GM23338 (cell line): ENCODE data around the gene UST.

Experiments
- CREB1 ChIP-seq: fragments of 250-450 bp; sonication (Bioruptor Pico); IDR thresholded peaks from 2 replicates; pipeline ENCODE4 v1.5.0; 2020; ENCODE audit warnings: low read depth, mild to moderate bottlenecking, moderate library complexity
- CTCF ChIP-seq, 2 experiments: fragments of 200-600 bp in 1 of 2; sonication (generic) in 1 of 2; conservative IDR thresholded peaks; 2 replicates each; pipeline versions ENCODE4 v1.5.1 to v1.6.1; 2016 to 2017; ENCODE audit warnings: antibody characterized with exemption in 2 of 2, low read depth in 2 of 2, mild to moderate bottlenecking in 2 of 2, moderate library complexity in 1 of 2
- EZH2phosphoT487 ChIP-seq: fragments of 200-600 bp; sonication (generic); IDR thresholded peaks from one replicate; pipeline ENCODE4 v1.8.1; 2018; ENCODE audit warnings: antibody characterized with exemption; ENCODE audit not compliant: unreplicated experiment
- POLR2AphosphoS5 ChIP-seq: IDR thresholded peaks from 2 replicates; pipeline ENCODE4 v1.6.1; 2016; ENCODE audit warnings: antibody characterized with exemption, low read depth
- REST ChIP-seq: IDR thresholded peaks from one replicate; pipeline ENCODE4 v1.6.1; 2018; ENCODE audit warnings: antibody characterized with exemption; ENCODE audit not compliant: unreplicated experiment

- no peak for TF ChIP-seq POLR2AphosphoS5
- TF ChIP-seq CTCF (conservative IDR thresholded peaks at IDR 0.05; ENCODE audit: low read depth in 2 of 2) = no peak
- no peak for TF ChIP-seq EZH2phosphoT487
- no peak for TF ChIP-seq REST
- TF ChIP-seq CREB1 (CRISPR knock-in tag) = no peak
These were observed 84.2 kb downstream of the UST start for GRCh38 chr6:148831064-148831463.
